ENCODE results near the gene SHROOM4.

DNA sequence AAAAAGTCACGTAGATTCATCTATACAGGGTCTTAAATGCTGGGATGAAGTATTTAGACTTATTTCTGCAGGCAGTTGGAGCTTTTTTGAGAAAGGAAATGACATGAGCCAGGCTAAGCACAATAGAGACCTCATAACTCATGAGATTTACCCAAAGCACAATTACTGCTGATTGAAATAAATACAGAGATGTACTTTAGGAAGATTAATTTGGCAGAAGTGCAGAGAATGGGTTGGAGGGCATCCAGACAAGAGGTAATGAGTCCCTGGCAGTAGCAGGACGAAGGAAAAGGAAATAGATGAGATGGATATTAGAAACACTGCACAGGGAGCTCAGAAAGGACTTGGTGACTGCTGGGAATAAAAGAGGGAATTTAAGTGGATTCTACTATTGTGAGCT lies 129.1 kb downstream of the SHROOM4 start:
- TF ChIP-seq, protein P1, sequence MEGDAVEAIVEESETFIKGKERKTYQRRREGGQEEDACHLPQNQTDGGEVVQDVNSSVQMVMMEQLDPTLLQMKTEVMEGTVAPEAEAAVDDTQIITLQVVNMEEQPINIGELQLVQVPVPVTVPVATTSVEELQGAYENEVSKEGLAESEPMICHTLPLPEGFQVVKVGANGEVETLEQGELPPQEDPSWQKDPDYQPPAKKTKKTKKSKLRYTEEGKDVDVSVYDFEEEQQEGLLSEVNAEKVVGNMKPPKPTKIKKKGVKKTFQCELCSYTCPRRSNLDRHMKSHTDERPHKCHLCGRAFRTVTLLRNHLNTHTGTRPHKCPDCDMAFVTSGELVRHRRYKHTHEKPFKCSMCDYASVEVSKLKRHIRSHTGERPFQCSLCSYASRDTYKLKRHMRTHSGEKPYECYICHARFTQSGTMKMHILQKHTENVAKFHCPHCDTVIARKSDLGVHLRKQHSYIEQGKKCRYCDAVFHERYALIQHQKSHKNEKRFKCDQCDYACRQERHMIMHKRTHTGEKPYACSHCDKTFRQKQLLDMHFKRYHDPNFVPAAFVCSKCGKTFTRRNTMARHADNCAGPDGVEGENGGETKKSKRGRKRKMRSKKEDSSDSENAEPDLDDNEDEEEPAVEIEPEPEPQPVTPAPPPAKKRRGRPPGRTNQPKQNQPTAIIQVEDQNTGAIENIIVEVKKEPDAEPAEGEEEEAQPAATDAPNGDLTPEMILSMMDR (IDR thresholded peaks at IDR 0.05; ENCODE audit: insufficient read depth, low read depth, low read length), result no peak
- TF ChIP-seq EZH2 (IDR thresholded peaks at IDR 0.05; ENCODE audit: insufficient read depth, low read length), result no peak

All from astrocyte (in vitro differentiated cells and primary cell).